ENCODE data around the gene PRKAA1. TPM values are rescaled to one million over a fixed set of nuclear protein-coding genes. Genes with fewer than 3 reads are reported as not detected.
"Not testable (repeated sequence)": the region's sequence is repeated elsewhere in the genome, so short reads cannot be mapped to it uniquely, and the experiment has no call there.

Gene PRKAA1
- total RNA-seq, 2 donors from 2014 or later = 43.0 to 52.5 TPM

GRCh38 chr5:40801771-40802562 lies 3.8 kb upstream of the PRKAA1 start:
- no peak overlapping the region for H3K27ac ChIP-seq
- no peaks in the 10 kb centered on the region for H3K9me3 ChIP-seq
- H3K27me3 ChIP-seq = no peaks in the 10 kb centered on the region
- no peaks in the 10 kb centered on the region for H3K36me3 ChIP-seq
- TF ChIP-seq CTCF (IDR thresholded peaks at IDR 0.05) = no peak
- DNase-seq (ENCODE audit: low spot score) = no peak
- H3K4me1 ChIP-seq = peaks cover 0 to 2% of the 10 kb centered on the region in 2 donors
- no peak overlapping the region for H3K4me3 ChIP-seq

GRCh38 chr5:40799258-40799657 lies 1.1 kb upstream of the PRKAA1 start:
- Histone ChIP-seq H3K27ac (peak overlapping the region in 1 of 2 donors; percentile 95), H3K9me3 (no peaks in the 10 kb centered on the region), H3K36me3 (no peaks in the 10 kb centered on the region), H3K4me3 (no peak overlapping the region), H3K27me3 (no peaks in the 10 kb centered on the region), H3K4me1 (peaks cover 0 to 21% of the 10 kb centered on the region in 2 donors)
- TF ChIP-seq CTCF (IDR thresholded peaks at IDR 0.05) = no peak
- no peak for DNase-seq (ENCODE audit: low spot score)

- Histone ChIP-seq H3K36me3 (no peaks in the 10 kb centered on the region), H3K27me3 (no peaks in the 10 kb centered on the region), H3K4me1 (peaks cover 0 to 22% of the 10 kb centered on the region in 2 donors), H3K4me3 (peak overlapping the region; percentile 94 to 95), H3K9me3 (no peaks in the 10 kb centered on the region), H3K27ac (peak overlapping the region; percentile 94 to 95)
- no peak for DNase-seq (ENCODE audit: low spot score)
- TF ChIP-seq CTCF (IDR thresholded peaks at IDR 0.05) = no peak
These were observed 632 bp upstream of the PRKAA1 start for GRCh38 chr5:40798801-40799210.

- no peaks in the 10 kb centered on the region for H3K9me3 ChIP-seq
- H3K4me3 ChIP-seq = peak overlapping the region; percentile 94 to 95
- H3K27ac ChIP-seq = peak overlapping the region; percentile 93 to 94
- H3K36me3 ChIP-seq = no peaks in the 10 kb centered on the region
- H3K27me3 ChIP-seq = no peaks in the 10 kb centered on the region
- no peak for TF ChIP-seq CTCF (IDR thresholded peaks at IDR 0.05)
- H3K4me1 ChIP-seq = peaks cover 0 to 25% of the 10 kb centered on the region in 2 donors
- DNase-seq (ENCODE audit: low spot score) = peak; percentile 66
These were observed 732 bp downstream of the PRKAA1 start for GRCh38 chr5:40797273-40798011.

GRCh38 chr5:40796487-40796889 lies 1.7 kb downstream of the PRKAA1 start:
- Histone ChIP-seq H3K27ac (peak overlapping the region; percentile 93 to 94), H3K4me3 (peak overlapping the region; percentile 94 to 95), H3K9me3 (no peaks in the 10 kb centered on the region), H3K27me3 (no peaks in the 10 kb centered on the region), H3K4me1 (peaks cover 0 to 32% of the 10 kb centered on the region in 2 donors), H3K36me3 (no peaks in the 10 kb centered on the region)
- DNase-seq (ENCODE audit: low spot score) = no peak
- TF ChIP-seq CTCF (IDR thresholded peaks at IDR 0.05) = no peak

- H3K36me3 ChIP-seq; H3K9me3 ChIP-seq; H3K4me3 ChIP-seq; H3K27me3 ChIP-seq; DNase-seq (ENCODE audit: low spot score); H3K27ac ChIP-seq: not testable (repeated sequence)
- peaks cover 0 to 38% of the 10 kb centered on the region in 2 donors for H3K4me1 ChIP-seq
These were observed 3.3 kb downstream of the PRKAA1 start for GRCh38 chr5:40794877-40795276.

GRCh38 chr5:40794340-40794739 lies 3.8 kb downstream of the PRKAA1 start:
- not testable (repeated sequence) for DNase-seq (ENCODE audit: low spot score); H3K9me3 ChIP-seq; H3K36me3 ChIP-seq; H3K27ac ChIP-seq; H3K4me3 ChIP-seq; H3K27me3 ChIP-seq
- H3K4me1 ChIP-seq = peaks cover 0 to 38% of the 10 kb centered on the region in 2 donors

GRCh38 chr5:40792691-40793090 lies 5.5 kb downstream of the PRKAA1 start:
- H3K4me1 ChIP-seq = peaks cover 0 to 38% of the 10 kb centered on the region in 2 donors
- not testable (repeated sequence) for H3K9me3 ChIP-seq; H3K4me3 ChIP-seq; DNase-seq (ENCODE audit: low spot score); H3K27me3 ChIP-seq; H3K36me3 ChIP-seq; H3K27ac ChIP-seq
